Stimulated activated naive CD4-positive, alpha-beta T cell (primary cell): ENCODE data around the gene KCTD1.

Source experiments
- DNase-seq, 6 experiments: peaks; one replicate each; lab custom pipeline; 2025; lab: John Stamatoyannopoulos, UW

Gene KCTD1

DNA sequence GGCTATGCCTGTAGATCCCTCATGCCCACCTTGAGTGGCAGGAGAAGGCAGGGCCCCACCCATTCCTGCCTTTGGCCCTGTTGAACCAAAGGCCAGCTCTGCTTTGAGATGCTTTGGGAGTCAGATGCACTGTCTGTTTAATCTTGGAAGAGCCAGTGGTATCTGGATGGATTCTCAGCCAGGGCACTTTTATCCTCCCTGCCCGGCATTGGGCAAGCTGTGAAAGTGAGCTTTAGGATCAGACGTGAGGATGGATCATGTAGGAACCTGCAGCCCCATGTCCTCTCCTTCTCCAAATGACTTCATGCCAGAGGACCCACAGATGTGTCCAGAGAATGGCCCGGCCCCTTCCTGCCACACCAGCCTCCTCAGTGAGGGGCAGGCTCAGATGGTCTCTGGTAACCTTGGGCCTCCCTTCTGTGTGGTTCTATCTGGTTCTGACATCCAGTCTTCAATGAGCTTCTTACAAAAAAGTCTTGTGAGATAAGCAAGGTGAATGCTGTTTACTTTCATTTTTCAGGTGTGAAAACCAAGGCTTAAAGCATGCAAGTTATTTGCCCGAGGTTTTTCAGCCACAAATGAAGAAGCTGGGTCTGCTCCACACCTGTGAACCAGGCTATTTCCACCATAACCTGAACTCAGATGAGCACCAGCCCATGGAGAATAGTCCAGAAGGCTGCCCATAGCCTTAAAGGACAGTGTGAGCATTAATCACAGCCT lies 123.8 kb downstream of the KCTD1 start:
- no peak for DNase-seq

DNA sequence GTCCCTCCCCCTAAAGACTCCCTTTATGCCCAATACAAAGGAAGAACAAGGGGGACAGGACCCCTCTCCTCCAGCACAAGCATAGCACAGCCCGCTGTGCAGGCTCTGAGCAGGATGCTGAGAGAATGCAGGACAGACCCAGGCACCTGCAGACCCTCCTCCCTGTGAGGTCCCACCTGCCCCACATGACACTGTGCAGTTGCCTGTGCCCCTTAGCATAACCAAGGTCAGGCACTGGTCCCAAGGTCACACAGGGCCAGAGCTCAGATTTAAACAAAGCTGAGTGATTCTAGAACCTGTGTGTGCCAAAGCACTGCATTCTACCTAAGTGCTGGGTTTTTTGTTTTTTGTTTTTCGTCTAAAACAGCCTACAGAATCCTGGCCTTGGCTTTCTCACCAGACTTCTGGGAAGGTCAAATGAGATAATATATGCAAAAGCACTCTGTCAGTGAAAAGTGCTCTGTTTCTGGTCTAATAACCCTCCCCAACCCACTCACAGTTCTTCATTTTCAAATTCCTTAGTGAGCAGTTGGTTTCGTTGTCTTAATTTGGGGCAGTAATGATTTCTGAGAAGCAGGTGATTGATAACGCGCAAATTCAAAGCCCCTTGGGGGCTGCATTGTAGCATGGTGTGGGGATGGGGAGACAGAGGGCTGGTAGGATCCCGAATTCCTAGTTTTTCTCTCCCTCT lies 125.7 kb downstream of the KCTD1 start:
- no peak for DNase-seq

DNA sequence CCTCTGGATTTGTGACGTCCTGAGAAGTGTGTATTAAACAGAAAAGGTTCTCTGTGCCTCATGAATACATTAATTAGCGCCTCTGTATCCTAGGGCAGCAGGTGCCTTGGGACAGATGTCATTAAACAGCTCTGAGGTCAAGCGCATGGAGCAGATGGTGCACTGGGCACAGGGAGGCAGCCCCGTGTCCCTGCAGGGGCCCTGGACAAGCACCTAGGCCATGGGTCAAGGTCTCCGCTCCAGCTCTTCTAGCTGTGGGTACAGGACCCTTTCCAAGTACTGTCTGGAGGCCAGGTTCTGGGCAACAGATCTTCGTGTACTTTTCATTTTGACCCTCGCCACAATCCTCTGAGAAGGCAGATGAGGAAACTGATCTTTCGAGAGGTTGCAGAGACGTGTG lies 126.4 kb downstream of the KCTD1 start:
- no peak for DNase-seq

DNA sequence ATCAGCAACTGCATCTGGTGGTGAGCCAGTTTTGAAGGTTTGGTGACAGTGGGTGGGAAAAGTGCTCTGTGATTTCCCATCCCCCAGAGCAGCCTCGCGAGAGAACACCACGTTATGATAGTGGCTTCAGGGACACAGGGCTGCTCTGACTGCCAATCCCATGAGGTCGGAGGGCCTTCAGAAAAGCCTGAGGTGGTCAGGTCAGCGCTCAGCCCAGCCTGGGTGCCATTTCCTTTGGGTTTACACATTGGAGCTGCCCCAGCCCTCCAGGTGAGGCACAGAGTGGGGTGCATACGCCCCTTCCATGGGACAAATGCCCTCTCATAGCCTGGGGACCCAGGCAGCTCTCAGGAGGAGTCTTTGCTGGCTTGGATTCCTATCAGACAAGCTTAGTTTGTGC lies 126.8 kb downstream of the KCTD1 start:
- DNase-seq, result no peak

DNA sequence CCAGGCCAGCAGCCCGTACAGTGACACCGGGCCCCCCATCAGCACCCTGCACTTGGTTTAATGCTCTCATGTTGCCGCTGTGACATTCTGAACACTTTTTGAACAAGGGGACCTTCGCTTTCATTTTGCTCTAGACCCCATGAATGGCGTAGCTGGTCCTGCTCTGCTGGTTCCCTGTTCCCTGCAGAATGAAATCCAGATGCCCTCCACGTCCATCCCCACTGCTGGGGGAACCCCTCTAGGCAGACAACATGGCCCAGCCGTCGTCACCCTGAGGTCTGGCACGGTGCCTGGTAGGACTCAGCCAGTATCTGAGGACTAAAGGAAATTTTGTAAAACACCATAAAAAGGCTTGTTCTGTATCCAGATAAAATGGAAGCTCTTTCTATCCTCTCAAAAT lies 128.6 kb downstream of the KCTD1 start:
- no peak for DNase-seq

DNA sequence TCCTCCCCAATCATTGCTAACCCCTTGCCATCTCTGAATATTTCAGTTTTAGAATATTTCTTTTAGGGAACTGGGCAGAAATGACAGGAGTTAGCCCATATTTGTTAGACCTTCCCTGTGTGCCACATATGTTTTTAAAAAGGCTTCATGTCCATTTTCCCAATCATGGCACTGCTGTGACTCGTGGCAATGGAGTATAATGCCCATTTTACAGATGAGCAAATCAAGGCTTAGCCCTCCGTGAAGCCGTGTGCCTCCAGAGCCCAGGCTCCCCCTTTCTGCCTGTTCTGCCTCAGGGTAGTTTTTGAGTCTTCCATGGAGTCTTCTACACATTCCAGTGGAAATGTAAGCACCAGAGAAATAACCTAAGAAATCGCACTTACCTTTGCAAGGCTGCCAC lies 130.1 kb downstream of the KCTD1 start:
- no peak for DNase-seq

DNA sequence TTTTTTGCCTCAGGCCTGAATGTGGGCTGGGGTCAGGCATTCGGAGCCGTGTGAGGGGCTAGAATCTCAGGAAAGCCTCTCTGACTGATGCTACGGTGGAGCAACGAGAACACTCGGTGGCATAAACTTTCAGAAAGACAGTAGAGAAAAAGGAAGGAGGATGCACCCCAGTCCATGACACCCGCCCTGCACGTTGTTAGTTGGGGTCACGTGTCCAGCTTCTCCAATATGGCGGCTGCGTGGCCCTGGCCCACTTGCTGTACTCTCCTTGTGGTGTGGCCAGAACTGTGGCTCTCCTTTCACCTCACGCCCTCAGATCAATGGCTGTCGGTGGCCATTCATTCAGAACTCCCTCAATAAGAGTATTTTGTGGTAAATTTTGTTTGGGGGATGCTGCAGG lies 131.2 kb downstream of the KCTD1 start:
- DNase-seq, result no peak

DNA sequence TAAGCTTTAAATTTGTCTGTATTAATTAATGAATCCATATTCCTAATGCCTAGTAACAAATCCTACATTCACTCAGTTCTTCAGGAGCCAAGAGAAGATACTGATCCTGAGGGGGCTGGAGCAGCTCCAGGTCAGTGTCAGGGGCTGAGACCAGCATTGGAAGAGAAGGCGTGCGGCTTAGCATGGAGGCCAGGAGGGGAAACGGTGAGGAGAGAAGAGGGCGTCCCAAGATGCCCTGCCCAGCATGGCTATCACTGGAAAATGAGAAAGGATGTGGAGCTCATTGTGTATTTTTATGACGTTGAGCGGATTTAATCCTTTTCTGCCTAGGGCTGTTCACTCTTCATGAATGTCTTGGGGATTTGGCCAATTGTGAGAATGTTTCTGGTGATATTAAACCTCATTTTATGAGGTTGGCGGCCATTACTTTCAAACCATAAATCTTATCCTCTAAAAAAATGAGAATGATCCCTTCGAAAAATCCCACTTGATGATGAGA lies 131.7 kb downstream of the KCTD1 start:
- DNase-seq, result no peak

DNA sequence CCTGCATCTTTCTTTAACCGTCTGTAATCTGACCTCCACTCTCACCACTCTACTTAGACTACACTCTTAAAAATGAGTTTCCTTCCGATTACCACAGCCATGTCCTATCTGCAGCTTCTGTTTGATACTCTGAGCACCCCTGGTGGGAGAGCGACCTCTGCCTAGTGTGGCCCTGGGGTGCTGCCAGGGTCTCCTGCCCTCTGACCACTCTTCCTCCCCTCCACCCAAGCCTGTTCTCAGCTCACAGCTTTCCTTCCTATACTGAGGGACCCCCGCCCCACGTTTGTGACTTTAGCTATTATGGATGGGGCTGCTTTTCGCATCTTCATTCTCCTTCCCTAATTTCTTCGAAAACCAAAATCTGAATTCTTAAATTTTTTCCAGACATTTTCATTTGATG lies 132.7 kb downstream of the KCTD1 start:
- no peak for DNase-seq

DNA sequence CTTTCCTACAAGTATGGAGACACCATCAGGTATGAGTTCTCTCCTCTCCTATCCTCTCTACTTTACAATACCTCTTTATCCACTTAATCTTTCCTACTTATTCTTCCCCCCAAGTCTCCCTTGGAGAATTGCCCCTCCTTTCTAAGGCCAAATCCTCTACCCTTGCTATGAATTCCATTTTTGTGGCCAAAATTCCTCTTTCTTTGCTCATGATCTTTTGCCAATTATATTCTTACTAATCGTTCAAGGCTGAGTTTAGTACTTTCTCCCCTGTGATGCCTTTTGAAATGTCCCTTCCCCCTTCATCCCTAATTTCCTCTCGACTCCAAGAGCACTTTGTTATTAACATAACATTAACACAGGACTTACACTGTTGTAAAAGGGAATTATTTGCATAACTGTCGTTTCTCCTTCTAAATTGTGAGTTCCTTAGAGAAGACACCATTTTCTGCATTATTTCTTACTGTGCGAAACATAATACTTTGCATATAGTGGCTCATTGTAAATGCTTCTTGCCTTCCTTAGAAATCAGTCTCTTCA lies 133.4 kb downstream of the KCTD1 start:
- DNase-seq, result no peak

DNA sequence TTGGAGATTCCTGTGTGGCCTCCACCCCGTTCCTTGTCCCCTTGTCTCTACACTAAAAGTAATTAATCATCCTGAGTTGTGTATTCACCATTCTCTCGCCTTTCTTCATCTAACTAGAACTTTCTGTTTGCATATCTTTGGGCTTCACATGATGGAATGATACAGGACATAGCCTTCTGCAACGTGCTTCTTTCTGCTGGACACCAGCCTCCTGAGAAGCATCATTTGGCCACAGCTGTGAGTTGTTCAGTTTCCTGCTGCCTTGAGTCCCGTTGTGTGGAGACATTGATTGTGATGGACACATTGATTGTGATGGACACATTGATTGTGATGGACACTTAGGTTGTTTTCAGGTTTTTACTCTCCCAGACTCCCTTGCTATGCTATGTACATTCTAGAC lies 139.3 kb downstream of the KCTD1 start:
- DNase-seq, result no peak

DNA sequence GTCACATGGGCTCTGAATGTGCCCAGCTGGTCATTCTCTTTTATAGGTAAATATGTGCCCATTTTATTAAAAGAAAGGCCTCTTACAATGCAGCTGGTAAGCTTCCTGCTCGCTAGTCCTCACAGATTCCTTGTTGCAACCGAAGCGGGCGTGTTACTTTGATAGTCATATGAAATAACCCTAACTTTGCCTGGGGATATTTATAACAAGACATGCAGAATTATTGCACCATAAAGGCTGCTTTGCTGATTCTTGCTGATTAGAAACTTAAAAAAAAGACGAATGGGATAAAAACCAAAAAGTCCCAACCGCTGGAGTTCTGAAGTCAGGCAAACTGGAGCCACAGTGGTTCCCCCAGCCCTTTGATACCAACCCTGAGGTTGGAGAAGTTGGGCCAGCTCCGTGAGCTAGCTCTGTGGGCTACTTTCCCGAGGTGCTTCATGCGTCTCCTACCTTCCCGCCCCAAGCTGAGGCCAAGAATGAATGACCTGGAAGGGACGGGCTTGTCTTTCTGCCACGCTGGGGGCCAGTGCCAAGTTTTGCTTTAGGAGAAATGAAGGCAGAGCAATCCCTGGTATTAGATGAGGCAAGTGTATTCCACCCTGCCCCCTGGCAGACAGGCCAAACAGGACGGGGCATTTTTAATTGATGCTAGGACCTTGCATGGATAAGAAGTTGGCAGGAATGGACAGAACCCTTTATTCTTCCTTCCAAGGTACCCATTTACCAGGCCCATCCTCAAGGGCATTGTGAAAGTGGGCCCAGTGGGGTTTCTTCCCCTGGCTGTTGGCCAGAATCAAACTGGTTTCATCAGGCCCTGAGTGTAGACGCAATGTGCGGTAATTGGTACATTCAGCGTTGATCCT lies 140.4 kb downstream of the KCTD1 start:
- no peak for DNase-seq

DNA sequence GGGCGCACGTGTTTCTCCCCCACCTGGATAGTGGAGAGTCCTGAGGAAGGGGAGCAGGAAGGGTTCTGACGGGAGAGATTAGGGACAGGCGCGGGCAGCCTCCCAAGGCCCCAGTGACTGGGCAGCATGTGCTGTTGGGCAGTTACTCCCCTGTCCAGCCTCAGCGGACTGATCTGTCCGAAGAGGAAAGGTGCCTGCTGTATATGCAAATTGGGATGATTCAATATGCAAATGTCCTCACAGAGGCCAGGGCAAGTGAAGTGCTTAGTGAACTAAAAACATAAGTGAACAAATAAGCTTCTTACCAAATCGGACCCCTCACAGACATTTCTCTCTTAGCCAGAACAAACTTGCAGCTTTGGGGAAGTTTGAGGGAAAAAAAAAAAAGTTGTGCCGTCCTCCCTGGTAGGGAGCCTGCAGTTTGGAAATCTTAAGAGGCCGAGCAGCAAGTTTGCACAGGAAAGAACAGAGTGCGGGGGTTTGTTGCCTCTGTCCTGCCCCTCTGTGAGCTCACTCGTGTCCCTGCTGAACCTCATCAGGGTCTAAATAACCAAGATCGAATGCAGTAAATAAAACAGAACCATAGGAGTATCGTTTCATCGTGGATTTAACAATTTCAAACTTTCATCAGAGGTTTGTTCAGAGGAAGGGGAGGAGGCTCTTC lies 141.4 kb downstream of the KCTD1 start:
- no peak for DNase-seq

DNA sequence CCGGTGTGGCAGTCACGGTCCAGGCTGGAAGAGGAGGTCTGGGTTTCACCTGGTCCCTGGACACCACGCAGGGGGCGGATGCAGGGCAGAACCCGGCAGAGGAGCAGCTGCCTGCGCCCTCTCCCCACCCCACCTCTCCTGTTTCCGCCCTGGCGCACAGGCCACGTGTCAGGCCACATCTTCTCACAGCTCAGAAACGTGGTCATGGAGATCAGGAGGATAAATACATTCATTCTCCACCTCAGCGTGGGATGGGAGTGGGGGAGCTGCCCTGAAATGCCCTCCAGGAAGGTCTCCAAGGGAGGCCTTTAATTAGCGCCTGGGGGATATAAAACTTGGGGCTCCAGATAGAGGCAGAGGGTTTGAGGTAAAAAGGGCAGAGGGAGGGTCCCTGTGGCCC lies 142.0 kb downstream of the KCTD1 start:
- no peak for DNase-seq

DNA sequence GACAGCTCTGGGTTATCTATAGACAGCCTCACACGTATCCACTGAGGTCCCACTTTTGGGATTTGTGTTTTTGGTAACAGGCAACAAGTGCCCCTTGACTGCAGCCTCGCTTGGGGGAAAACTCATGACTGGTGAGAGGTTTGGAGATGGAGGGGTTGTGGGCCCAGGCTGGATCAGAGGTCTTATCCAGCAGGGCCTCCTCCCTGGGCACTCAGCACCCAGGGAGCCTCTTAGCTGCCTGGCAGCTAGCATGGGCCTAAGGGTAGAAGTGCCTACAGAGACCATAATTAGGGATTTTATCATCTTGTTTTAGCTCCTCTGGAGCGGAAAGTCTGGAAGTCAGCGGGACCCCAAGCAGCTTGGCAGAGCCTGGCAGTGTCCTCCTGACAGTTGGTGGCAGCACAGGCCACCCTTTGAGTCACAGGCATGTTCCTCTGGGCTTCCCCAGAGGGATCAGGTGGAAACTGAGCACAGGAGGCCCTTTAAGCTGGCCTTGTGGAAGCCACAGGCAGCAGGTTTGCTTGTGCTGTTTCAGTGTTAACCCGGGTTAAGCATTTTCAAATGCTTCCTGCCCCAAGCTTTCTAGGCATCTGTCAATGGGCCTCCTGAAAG lies 143.1 kb downstream of the KCTD1 start:
- no peak for DNase-seq
